ENCODE results near the gene ZNF91. TPM values are rescaled to one million over a fixed set of nuclear protein-coding genes. Genes with fewer than 3 reads are reported as not detected.
"Not testable (repeated sequence)": the region's sequence is repeated elsewhere in the genome, so short reads cannot be mapped to it uniquely, and the experiment has no call there.

ZNF91 gene
- total RNA-seq, 2 donors from 2014 or later, result 37.0 to 38.2 TPM

DNA sequence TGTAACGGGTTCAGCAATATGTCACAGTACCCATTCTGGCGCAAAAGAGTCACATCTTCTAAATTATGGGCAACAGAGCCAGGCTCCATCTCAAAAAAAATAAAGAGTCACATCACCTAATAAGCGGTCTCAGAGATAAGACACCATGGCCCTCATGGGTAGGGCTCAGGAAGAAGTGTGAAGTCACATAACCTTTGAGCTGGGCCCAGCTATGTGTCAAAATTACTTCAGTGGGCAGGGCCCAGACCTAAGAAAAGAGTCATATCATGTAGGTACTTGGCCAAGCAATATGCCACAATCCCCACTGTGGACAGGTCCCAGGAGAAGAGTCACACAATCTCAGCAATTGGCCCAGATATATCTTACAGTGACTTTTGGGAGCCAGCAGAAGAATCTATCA, 11.4 kb upstream of the ZNF91 start:
- Mint-ChIP-seq H3K27ac (no peak overlapping the region), H3K4me3 (no peak overlapping the region), H3K4me1 (ENCODE audit: low read depth in 2 of 2) (peaks cover 9 to 11% of the 10 kb centered on the region in 2 donors), H3K36me3 (no peaks in the 10 kb centered on the region), H3K27me3 (peaks cover 0 to 3% of the 10 kb centered on the region in 2 donors), H3K9me3 (no peaks in the 10 kb centered on the region)
- DNase-seq (ENCODE audit: low spot score), result no peak
- no peak for ATAC-seq

GRCh38 chr19:23406091-23406490, 10.8 kb upstream of the ZNF91 start:
- ATAC-seq (no peak), DNase-seq (ENCODE audit: low spot score) (no peak)
- no peak overlapping the region for H3K4me3 Mint-ChIP-seq
- no peak overlapping the region for H3K27ac Mint-ChIP-seq
- peaks cover 0 to 3% of the 10 kb centered on the region in 2 donors for H3K27me3 Mint-ChIP-seq
- H3K4me1 Mint-ChIP-seq (ENCODE audit: low read depth in 2 of 2), result peaks cover 9 to 12% of the 10 kb centered on the region in 2 donors
- H3K9me3 Mint-ChIP-seq, result no peaks in the 10 kb centered on the region
- H3K36me3 Mint-ChIP-seq, result no peaks in the 10 kb centered on the region

GRCh38 chr19:23404676-23405075, 9.4 kb upstream of the ZNF91 start:
- Mint-ChIP-seq H3K36me3 (no peaks in the 10 kb centered on the region), H3K27me3 (peaks cover 0 to 3% of the 10 kb centered on the region in 2 donors), H3K4me3 (no peak overlapping the region), H3K27ac (no peak overlapping the region), H3K9me3 (no peaks in the 10 kb centered on the region), H3K4me1 (ENCODE audit: low read depth in 2 of 2) (peaks cover 9 to 12% of the 10 kb centered on the region in 2 donors)
- ATAC-seq (no peak), DNase-seq (ENCODE audit: low spot score) (no peak)

DNA sequence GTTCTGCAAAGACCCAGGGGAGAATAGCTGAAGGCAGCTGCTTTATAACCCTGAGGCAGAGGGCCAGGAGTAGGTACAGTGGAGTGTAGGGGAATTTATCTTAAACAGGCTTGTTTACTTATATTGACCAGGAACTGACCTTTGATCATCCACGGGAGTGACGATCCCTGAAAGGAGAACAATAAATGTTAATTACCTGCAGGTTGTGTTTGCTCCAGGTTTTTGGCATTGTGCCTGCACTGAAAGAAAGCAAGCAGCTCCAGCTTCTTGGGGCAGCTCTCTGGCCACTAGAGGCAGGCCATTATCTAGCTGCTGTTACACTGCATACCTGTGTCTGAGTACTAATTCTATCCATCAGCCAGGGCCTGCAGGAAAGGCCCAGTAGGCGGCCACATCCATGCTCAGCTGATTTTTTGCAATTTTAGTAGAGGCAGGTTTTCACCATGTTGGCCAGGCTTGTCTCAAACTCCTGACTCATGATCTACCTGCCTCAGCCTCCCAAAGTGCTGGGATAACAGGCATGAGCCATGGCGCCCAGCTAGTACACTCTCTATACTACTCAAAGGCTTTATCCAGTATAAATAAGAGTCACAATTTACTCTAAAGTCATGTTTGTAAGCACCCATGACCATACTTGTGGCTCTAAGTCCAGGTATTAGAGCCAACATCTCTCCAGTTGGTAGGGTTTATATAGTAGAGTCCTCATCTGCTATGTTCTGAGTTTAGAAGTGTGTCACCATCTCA, 8.5 kb upstream of the ZNF91 start:
- Mint-ChIP-seq H3K4me1 (ENCODE audit: low read depth in 2 of 2) (peaks cover 9 to 12% of the 10 kb centered on the region in 2 donors), H3K9me3 (no peaks in the 10 kb centered on the region), H3K27me3 (no peaks in the 10 kb centered on the region), H3K36me3 (peaks cover 8% of the 10 kb centered on the region), H3K27ac (no peak overlapping the region), H3K4me3 (no peak overlapping the region)
- ATAC-seq (no peak), DNase-seq (ENCODE audit: low spot score) (no peak)

- H3K27ac Mint-ChIP-seq, result peak overlapping the region in 1 of 2 donors; percentile 91
- H3K4me3 Mint-ChIP-seq, result no peak overlapping the region
- H3K36me3 Mint-ChIP-seq, result peaks cover 8% of the 10 kb centered on the region
- H3K9me3 Mint-ChIP-seq, result no peaks in the 10 kb centered on the region
- peaks cover 9 to 12% of the 10 kb centered on the region in 2 donors for H3K4me1 Mint-ChIP-seq (ENCODE audit: low read depth in 2 of 2)
- DNase-seq (ENCODE audit: low spot score) (no peak), ATAC-seq (no peak)
- H3K27me3 Mint-ChIP-seq, result no peaks in the 10 kb centered on the region
These were observed 7.8 kb upstream of the ZNF91 start for GRCh38 chr19:23403052-23403451.

DNA sequence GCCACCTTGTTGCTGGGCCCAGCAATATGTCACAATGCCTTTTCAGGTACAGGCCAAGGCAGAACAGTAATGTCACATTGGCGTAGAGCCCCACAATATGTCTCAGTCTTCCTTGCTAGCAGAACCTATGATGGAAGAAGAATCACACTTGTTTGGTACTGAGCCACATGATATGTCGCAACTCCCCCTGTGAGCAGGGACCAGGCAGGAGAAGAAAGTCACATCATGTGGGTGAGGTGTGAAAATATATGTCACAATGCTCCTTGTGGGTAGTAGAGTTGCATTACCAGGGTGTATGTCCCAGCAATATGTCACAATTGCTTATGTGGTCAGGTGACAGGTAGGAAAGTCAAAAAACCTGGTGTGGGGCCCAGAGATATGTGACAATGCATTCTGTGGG, 7.1 kb upstream of the ZNF91 start:
- Mint-ChIP-seq H3K27me3 (no peaks in the 10 kb centered on the region), H3K27ac (peak overlapping the region; percentile 74 to 91), H3K4me3 (peak overlapping the region; percentile 47), H3K4me1 (ENCODE audit: low read depth in 2 of 2) (peaks cover 9 to 12% of the 10 kb centered on the region in 2 donors), H3K36me3 (peaks cover 8% of the 10 kb centered on the region), H3K9me3 (no peaks in the 10 kb centered on the region)
- peak; percentile 75 for DNase-seq (ENCODE audit: low spot score)
- peak; percentile 79 to 89 for ATAC-seq

DNA sequence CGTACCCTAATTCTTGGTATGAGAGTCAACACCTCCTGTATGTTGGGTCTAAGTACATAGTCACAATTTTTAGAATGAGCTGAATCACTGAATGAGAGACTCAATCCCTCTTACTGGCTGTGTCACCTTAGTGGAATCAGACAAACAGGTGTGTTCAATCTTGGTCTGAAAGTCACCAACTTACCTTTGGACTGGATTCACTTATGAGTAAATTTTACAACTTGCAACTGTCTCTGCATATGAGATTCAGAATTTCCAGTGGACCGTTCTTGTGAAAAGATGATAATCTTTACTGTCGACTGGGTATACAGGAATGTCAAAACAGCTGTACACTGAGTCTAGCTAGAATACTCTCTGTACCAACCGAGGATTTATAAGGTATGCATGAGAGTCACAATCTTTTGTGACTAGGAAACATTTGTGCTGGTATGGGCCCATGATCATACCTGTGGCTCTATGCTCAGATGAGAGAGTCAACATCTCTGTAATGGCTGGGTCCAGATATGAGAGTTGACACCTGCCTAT, 5.9 kb upstream of the ZNF91 start:
- peak overlapping the region in 1 of 2 donors; percentile 91 for H3K27ac Mint-ChIP-seq
- H3K27me3 Mint-ChIP-seq, result no peaks in the 10 kb centered on the region
- peaks cover 8% of the 10 kb centered on the region for H3K36me3 Mint-ChIP-seq
- DNase-seq (ENCODE audit: low spot score) (no peak), ATAC-seq (no peak)
- no peak overlapping the region for H3K4me3 Mint-ChIP-seq
- peaks cover 9 to 12% of the 10 kb centered on the region in 2 donors for H3K4me1 Mint-ChIP-seq (ENCODE audit: low read depth in 2 of 2)
- no peaks in the 10 kb centered on the region for H3K9me3 Mint-ChIP-seq

- ATAC-seq (no peak), DNase-seq (ENCODE audit: low spot score) (no peak)
- Mint-ChIP-seq H3K9me3 (no peaks in the 10 kb centered on the region), H3K4me3 (no peak overlapping the region), H3K27ac (peak overlapping the region in 1 of 2 donors; percentile 4), H3K36me3 (peaks cover 8% of the 10 kb centered on the region), H3K27me3 (no peaks in the 10 kb centered on the region), H3K4me1 (ENCODE audit: low read depth in 2 of 2) (peaks cover 9 to 12% of the 10 kb centered on the region in 2 donors)
These were observed 4.2 kb upstream of the ZNF91 start for GRCh38 chr19:23399443-23399842.

DNA sequence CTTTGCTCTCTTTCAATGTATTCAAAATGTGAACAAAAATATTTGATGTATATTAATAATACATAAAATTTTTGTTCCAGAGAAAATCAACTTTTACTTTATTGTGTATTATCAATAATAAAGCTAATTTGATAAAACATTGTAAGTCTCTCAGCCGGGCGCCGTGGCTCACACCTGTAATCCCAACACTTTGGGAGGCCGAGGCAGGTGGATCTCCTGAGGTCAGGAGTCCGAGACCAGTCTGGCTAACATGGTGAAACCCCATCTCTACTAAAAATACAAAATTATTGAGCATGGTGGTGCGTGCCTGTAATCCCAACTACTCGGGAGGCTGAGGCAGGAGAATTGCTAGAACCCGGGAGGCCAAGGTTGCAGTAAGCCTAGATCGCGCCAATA, 449 bp upstream of the ZNF91 start:
- Mint-ChIP-seq H3K27ac (peak overlapping the region; percentile 92 to 98), H3K36me3 (peaks cover 19% of the 10 kb centered on the region), H3K4me1 (ENCODE audit: low read depth in 2 of 2) (peaks cover 13 to 24% of the 10 kb centered on the region in 2 donors), H3K4me3 (peak overlapping the region; percentile 93)
- ATAC-seq; DNase-seq (ENCODE audit: low spot score); H3K27me3 Mint-ChIP-seq; H3K9me3 Mint-ChIP-seq: not testable (repeated sequence)

- H3K36me3 Mint-ChIP-seq, result peaks cover 22% of the 10 kb centered on the region
- peak overlapping the region; percentile 93 for H3K4me3 Mint-ChIP-seq
- ATAC-seq (no peak), DNase-seq (ENCODE audit: low spot score) (no peak)
- H3K4me1 Mint-ChIP-seq (ENCODE audit: low read depth in 2 of 2), result peaks cover 17 to 25% of the 10 kb centered on the region in 2 donors
- H3K9me3 Mint-ChIP-seq, result no peaks in the 10 kb centered on the region
- H3K27ac Mint-ChIP-seq, result peak overlapping the region; percentile 92 to 98
- no peaks in the 10 kb centered on the region for H3K27me3 Mint-ChIP-seq
These were observed 760 bp downstream of the ZNF91 start for GRCh38 chr19:23394511-23394910.

- DNase-seq (ENCODE audit: low spot score) (no peak), ATAC-seq (no peak)
- no peaks in the 10 kb centered on the region for H3K27me3 Mint-ChIP-seq
- H3K36me3 Mint-ChIP-seq, result peaks cover 25% of the 10 kb centered on the region
- H3K4me3 Mint-ChIP-seq, result peak overlapping the region; percentile 93
- H3K9me3 Mint-ChIP-seq, result no peaks in the 10 kb centered on the region
- peak overlapping the region; percentile 92 to 98 for H3K27ac Mint-ChIP-seq
- peaks cover 27 to 36% of the 10 kb centered on the region in 2 donors for H3K4me1 Mint-ChIP-seq (ENCODE audit: low read depth in 2 of 2)
These were observed 2.1 kb downstream of the ZNF91 start for GRCh38 chr19:23393121-23393520.

- Mint-ChIP-seq H3K4me3 (no peak overlapping the region), H3K27me3 (no peaks in the 10 kb centered on the region), H3K36me3 (peaks cover 36% of the 10 kb centered on the region), H3K9me3 (no peaks in the 10 kb centered on the region), H3K27ac (peak overlapping the region; percentile 16 to 35), H3K4me1 (ENCODE audit: low read depth in 2 of 2) (peaks cover 30 to 45% of the 10 kb centered on the region in 2 donors)
- no peak for DNase-seq (ENCODE audit: low spot score)
- ATAC-seq, result no peak
These were observed 4.0 kb downstream of the ZNF91 start for GRCh38 chr19:23391236-23391635.

DNA sequence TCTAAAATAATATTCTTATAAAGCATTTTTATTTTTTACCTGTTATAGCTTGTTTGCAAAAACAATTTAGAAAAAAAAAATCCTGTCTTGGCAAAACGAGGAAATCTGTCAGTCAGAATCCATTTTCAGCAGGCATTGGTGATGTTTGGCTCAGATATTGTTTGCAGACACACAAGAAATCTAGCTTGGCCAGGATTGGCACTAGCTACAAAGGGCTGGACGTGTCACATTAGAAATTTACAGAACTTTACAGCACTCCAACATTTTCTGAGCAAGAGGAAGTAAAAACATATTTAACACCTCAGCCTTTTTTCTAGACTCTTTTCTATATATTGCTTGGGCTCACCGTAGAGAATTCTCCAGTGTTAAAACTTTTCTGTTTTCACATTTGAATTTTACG, 9.9 kb downstream of the ZNF91 start:
- H3K4me3 Mint-ChIP-seq, result no peak overlapping the region
- H3K4me1 Mint-ChIP-seq (ENCODE audit: low read depth in 2 of 2), result peaks cover 29 to 38% of the 10 kb centered on the region in 2 donors
- no peaks in the 10 kb centered on the region for H3K27me3 Mint-ChIP-seq
- ATAC-seq (no peak), DNase-seq (ENCODE audit: low spot score) (no peak)
- H3K27ac Mint-ChIP-seq, result no peak overlapping the region
- H3K36me3 Mint-ChIP-seq, result peaks cover 58% of the 10 kb centered on the region
- peaks cover 8% of the 10 kb centered on the region for H3K9me3 Mint-ChIP-seq

GRCh38 chr19:23384858-23385257, 10.4 kb downstream of the ZNF91 start:
- H3K4me3 Mint-ChIP-seq, result no peak overlapping the region
- peaks cover 30 to 38% of the 10 kb centered on the region in 2 donors for H3K4me1 Mint-ChIP-seq (ENCODE audit: low read depth in 2 of 2)
- peaks cover 8% of the 10 kb centered on the region for H3K9me3 Mint-ChIP-seq

More at GRCh38 chr19:23384858-23385257, 10.4 kb downstream of the ZNF91 start:
- H3K27ac Mint-ChIP-seq, result peak overlapping the region in 1 of 2 donors; percentile 25
- no peak for ATAC-seq
- peaks cover 61% of the 10 kb centered on the region for H3K36me3 Mint-ChIP-seq
- no peak for DNase-seq (ENCODE audit: low spot score)
- no peaks in the 10 kb centered on the region for H3K27me3 Mint-ChIP-seq
